Ascending aorta (tissue), 2 donors: ENCODE measurements around the gene PCDH9. TPM values are rescaled to one million over a fixed set of nuclear protein-coding genes. Genes with fewer than 3 reads are reported as not detected.

Source experiments
- DNase-seq, 2 donors: peaks; one replicate each; pipeline ENCODE4 v3.0.0-alpha.2; 2019; ENCODE audit warnings: low spot score in 2 of 2
- H3K27ac ChIP-seq, 2 donors: fragments of 200-600 bp; sonication (generic); one replicate each; pipeline ENCODE4 v1.5.1; 2016 to 2017; ENCODE audit warnings: mild to moderate bottlenecking in 1 of 2
- H3K27me3 ChIP-seq: fragments of 200-600 bp; sonication (generic); one replicate; pipeline ENCODE4 v1.5.1; 2017
- H3K36me3 ChIP-seq, 2 donors: fragments of 200-600 bp; sonication (generic); one replicate each; pipeline ENCODE4 v1.5.1; 2016
- H3K4me1 ChIP-seq, 2 donors: fragments of 200-600 bp; sonication (generic); one replicate each; pipeline ENCODE4 v1.5.1; 2016 to 2017; ENCODE audit warnings: mild to moderate bottlenecking in 1 of 2
- H3K4me3 ChIP-seq, 2 donors: fragments of 200-600 bp; sonication (generic); one replicate each; pipeline ENCODE4 v1.5.1; 2016 to 2017; ENCODE audit warnings: mild to moderate bottlenecking in 1 of 2
- H3K9me3 ChIP-seq, 2 donors: fragments of 200-600 bp; sonication (generic); one replicate each; pipeline ENCODE4 v1.5.1; 2016
- CTCF ChIP-seq, 3 experiments: fragments of 200-600 bp in 2 of 3; fragments of 450-650 bp in 1 of 3; sonication (generic) in 2 of 3; IDR thresholded peaks; one replicate each; pipeline ENCODE4 v1.5.1; 2016 to 2019; ENCODE audit warnings: antibody characterized with exemption in 3 of 3, mild to moderate bottlenecking in 1 of 3, moderate library complexity in 1 of 3
- intact Hi-C: fragments of 100-400 bp; cut with DNase I; formaldehyde crosslinking; loops from one replicate; pipeline ENCODE4 v1.15.1; 2023
- total RNA-seq: library from RNA; depleted of rRNA; stranded (reverse); fragments of >200 nt; gene quantifications from one replicate; pipeline ENCODE4 v1.1.0, GENCODE V29; 2016

The PCDH9 gene
- total RNA-seq, 1 donor from 2014 or later, result 3.6 TPM

GRCh38 chr13:67048084-67048820, 181.9 kb downstream of the PCDH9 start:
- H3K27me3 ChIP-seq, result no peaks in the 10 kb centered on the region
- H3K27ac ChIP-seq, result no peak overlapping the region
- intact Hi-C loops, result no loop called here
- no peaks in the 10 kb centered on the region for H3K4me1 ChIP-seq
- TF ChIP-seq CTCF (IDR thresholded peaks at IDR 0.05), result no peak
- no peak overlapping the region for H3K4me3 ChIP-seq
- H3K36me3 ChIP-seq, result no peaks in the 10 kb centered on the region
- no peaks in the 10 kb centered on the region for H3K9me3 ChIP-seq
- DNase-seq, result no peak

GRCh38 chr13:67045357-67045756, 184.8 kb downstream of the PCDH9 start:
- H3K36me3 ChIP-seq, result no peaks in the 10 kb centered on the region
- intact Hi-C loops, result no loop called here
- H3K9me3 ChIP-seq, result no peaks in the 10 kb centered on the region
- no peaks in the 10 kb centered on the region for H3K27me3 ChIP-seq
- no peaks in the 10 kb centered on the region for H3K4me1 ChIP-seq
- no peak for TF ChIP-seq CTCF (IDR thresholded peaks at IDR 0.05)
- H3K4me3 ChIP-seq, result no peak overlapping the region
- H3K27ac ChIP-seq, result no peak overlapping the region
- DNase-seq, result no peak

- no peaks in the 10 kb centered on the region for H3K36me3 ChIP-seq
- no peaks in the 10 kb centered on the region for H3K27me3 ChIP-seq
- no peaks in the 10 kb centered on the region for H3K4me1 ChIP-seq
- H3K4me3 ChIP-seq, result no peak overlapping the region
- no peak for DNase-seq
- H3K9me3 ChIP-seq, result no peaks in the 10 kb centered on the region
- intact Hi-C loops, result no loop called here
- no peak overlapping the region for H3K27ac ChIP-seq
- TF ChIP-seq CTCF (IDR thresholded peaks at IDR 0.05), result no peak
Measured at GRCh38 chr13:67043901-67044300, 186.2 kb downstream of the PCDH9 start.

GRCh38 chr13:67042556-67042955, 187.6 kb downstream of the PCDH9 start:
- H3K4me3 ChIP-seq, result no peak overlapping the region
- no peak for TF ChIP-seq CTCF (IDR thresholded peaks at IDR 0.05)

GRCh38 chr13:67036699-67037457, 193.3 kb downstream of the PCDH9 start:
- intact Hi-C loops, result no loop called here
- no peak for TF ChIP-seq CTCF (IDR thresholded peaks at IDR 0.05)
- Histone ChIP-seq H3K4me3 (no peak overlapping the region), H3K9me3 (no peaks in the 10 kb centered on the region), H3K27ac (no peak overlapping the region), H3K4me1 (no peaks in the 10 kb centered on the region), H3K36me3 (no peaks in the 10 kb centered on the region), H3K27me3 (no peaks in the 10 kb centered on the region)
- DNase-seq, result no peak

More at GRCh38 chr13:67042556-67042955, 187.6 kb downstream of the PCDH9 start:
- H3K27me3 ChIP-seq, result no peaks in the 10 kb centered on the region
- H3K9me3 ChIP-seq, result no peaks in the 10 kb centered on the region
- no peak overlapping the region for H3K27ac ChIP-seq
- DNase-seq, result no peak
- H3K36me3 ChIP-seq, result no peaks in the 10 kb centered on the region
- H3K4me1 ChIP-seq, result no peaks in the 10 kb centered on the region
- intact Hi-C loops, result no loop called here
